ENCODE data around the gene RREB1.
"Not testable (repeated sequence)": the region's sequence is repeated elsewhere in the genome, so short reads cannot be mapped to it uniquely, and the experiment has no call there.

Gene RREB1

GRCh38 chr6:7264686-7265384 lies 157.1 kb downstream of the RREB1 start:
- DNase-seq (ENCODE audit: low read depth), result no peak

DNA sequence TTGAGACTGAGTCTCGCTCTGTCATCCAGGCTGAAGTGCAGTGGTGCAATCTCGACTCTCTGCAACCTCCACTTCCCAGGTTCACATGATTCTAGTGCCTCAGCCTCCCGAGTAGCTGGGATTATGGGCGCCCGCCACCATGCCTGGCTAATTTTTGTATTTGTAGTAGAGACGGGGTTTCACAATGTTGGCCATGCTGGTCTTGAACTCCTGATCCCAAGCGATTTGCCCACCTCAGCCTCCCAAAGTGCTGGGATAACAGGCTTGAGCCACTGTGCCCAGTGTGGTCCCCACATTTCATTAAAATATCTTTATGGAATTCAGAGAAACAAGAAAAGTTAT lies 157.6 kb downstream of the RREB1 start:
- DNase-seq (ENCODE audit: low read depth), result not testable (repeated sequence)

DNA sequence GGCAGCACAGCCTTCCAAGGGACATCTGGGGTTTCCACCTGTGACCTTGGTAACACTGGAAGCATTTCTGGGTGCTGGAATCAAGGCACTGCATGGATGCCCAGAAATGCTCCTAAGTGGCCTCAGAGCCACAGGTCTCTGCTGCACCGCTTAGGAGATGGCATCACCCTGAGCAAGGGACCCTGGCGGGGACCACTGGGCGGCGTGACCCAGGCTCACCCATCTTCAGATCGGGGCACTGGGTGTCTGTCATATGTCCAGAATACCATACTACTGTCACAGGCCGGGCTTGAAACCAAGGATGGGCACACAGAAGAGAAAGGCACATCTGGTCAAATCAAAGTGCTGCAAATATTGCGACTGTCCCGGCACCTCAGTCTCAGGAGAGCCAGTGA lies 159.3 kb downstream of the RREB1 start:
- no peak for DNase-seq (ENCODE audit: low read depth)

GRCh38 chr6:7267466-7268091 lies 159.8 kb downstream of the RREB1 start:
- no peak for DNase-seq (ENCODE audit: low read depth)

DNA sequence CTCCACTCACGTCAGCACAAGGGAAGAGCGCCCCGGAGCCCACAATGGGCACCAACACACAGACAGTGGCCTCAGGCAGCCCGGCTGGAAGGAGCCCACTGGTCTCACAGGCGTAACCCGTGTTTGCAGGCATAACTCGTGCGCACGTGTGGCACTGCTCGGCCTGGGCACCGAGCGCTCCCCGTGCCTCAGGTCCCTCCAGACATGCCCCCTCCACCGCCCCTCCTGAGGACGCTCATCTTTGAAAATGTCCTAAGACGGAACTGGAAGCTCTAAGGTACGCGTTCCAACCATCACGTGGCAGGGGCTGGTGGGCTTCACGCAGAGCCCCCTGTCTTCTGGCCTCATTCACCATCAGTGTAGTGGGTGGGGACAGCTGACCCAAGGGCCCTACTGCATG lies 160.6 kb downstream of the RREB1 start:
- DNase-seq (ENCODE audit: low read depth), result no peak

- no peak for DNase-seq (ENCODE audit: low read depth)
Observed at GRCh38 chr6:7268816-7269555, 161.2 kb downstream of the RREB1 start.

DNA sequence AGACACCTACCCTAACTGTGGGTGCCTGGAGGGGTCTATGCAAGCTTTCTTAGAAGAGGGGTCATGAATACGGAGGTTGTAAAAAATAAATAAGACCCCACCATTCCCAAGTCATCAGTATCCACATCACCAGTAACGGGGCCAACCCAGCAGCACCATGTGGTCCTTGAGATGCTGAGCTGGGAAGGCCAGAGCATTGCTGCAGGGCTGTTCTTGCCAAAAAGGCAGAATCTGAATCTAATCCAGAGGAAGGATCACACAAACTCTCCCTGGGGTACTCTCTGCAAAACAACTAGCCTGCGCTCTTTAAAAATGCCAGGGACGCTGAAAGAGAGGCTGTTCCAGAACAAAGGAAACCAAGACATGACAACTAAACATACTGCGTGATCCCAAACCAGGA lies 162.1 kb downstream of the RREB1 start:
- no peak for DNase-seq (ENCODE audit: low read depth)

GRCh38 chr6:7270320-7271204 lies 162.8 kb downstream of the RREB1 start:
- DNase-seq (ENCODE audit: low read depth), result no peak

DNA sequence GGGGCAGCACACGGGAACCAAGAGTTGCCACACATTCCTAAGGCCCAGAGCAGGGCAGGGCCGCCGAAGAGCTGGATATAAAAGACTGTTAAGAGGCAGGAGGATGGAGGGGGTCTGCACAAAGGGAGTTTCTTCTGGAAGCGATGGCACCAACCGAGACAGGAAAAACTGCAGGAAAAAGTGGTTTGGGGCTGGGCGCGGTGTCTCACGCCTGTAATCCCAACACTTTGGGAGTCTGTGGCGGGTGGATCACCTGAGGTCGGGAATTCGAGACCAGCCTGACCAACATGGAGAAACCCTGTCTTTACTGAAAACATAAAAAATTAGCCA lies 163.4 kb downstream of the RREB1 start:
- DNase-seq (ENCODE audit: low read depth), result no peak

DNA sequence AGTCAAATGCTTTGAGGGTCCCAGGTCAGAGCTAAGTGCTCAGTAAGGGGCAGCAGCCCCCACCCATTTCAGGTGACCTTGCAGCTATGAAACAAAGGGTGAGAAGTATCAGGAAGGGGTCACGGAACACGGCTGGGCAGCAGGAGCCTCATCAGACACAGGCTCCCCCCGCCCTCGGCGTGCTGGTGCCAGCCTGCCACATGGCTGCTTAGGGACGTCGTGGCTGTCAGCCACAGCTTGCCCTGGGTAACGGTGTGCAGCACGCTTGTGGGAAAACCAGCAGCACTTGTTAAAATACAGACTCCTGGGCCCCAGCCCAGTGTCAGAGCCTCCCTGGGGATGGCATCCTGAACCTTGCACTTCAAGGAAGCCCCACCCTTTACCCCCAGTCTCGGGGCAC lies 165.9 kb downstream of the RREB1 start:
- no peak for DNase-seq (ENCODE audit: low read depth)

DNA sequence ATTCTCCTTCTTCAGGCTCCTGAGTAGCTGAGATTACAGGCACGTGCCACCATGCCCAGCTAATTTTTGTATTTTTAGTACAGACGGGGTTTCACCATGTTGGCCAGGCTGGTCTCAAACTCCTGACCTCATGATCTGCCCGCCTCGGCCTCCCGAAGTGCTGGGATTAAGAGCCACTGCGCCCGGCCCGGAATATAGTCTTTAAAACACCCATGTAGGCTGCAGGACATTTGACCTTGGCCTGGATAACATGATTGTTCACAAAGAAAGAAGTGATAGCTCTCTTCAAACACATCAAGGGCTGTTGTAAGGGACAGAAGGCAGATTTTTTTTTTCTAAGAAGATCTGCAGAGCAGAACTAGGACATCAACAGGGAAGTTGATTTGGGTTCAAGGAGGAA lies 166.8 kb downstream of the RREB1 start:
- DNase-seq (ENCODE audit: low read depth), result not testable (repeated sequence)

GRCh38 chr6:7276199-7276524 lies 168.4 kb downstream of the RREB1 start:
- no peak for DNase-seq (ENCODE audit: low read depth)

DNA sequence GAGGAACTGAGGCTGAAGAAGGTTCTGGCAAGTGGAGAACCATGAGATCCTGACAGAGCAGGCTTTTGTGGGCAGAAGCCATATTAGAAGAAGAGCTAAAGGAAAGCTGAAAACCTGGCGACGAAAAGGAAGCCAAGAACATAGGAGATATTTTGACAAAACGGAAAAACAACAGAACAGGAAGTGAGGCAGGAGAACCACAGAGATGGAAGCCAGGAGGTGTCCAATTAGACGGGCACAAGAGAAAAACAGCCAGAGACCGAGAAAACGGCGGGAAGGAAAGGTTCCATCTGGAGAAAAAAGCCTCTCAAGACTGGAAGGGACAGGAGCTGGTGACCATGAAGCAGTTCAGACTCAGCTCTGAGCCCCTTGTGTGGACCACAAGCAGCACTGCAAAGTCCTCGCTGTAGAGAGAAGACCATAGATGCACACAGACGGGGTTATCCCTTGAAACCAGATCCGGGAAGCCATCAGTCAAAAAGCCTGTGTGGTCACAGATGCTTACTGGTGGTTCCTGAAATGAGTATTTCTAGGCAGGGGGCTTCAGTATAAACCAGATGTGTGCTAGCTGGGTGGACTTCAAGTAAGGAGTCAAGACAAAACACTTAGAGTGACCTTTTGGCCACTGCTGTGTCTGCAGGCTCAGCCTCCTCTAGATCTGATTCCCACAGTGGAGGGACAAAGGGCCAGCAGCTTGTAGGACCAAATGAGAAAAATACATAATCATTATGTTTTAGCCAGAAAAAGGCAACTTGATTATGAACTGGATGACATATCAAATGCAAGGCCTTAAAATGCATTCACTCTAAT lies 174.5 kb downstream of the RREB1 start:
- no peak for DNase-seq (ENCODE audit: low read depth)

- no peak for DNase-seq (ENCODE audit: low read depth)
Observed at GRCh38 chr6:7283676-7284075, 175.9 kb downstream of the RREB1 start.

DNA sequence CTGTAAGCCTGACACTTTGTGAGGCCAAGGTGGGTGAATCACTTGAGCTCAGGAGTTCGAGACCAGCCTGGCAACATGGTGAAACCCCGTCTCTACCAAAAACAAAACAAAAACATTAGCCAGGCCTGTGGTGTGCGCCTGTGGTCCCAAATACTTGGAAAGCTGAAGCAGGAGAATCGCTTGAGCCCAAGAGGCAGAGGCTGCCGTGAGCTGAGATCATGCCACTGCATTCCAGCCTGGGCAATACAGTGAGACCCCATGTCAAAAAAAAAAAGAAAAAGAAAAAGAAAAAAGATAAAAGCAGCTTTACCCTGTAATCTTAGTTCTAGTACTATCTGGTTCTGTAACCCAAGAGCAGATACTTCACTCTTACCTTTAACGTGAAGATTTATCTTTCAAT lies 177.7 kb downstream of the RREB1 start:
- no peak for DNase-seq (ENCODE audit: low read depth)

DNA sequence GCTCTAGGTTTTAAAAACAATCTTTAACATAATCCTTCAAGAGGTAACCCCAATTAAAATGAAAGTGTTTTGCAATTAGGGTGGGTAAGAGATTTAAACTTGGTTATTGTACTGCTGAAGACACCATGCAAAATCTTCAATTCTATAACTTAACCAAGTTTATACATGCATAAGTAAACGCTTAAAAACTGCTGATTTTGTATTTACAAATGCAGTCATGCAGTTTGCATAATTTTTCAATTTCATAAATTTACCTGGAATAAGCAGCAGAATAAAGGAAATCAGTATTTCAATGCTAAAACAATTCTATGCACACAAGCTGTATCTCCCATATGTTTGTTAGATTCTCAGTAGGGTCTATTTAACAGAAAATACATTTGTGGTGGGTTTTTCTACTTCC lies 182.3 kb downstream of the RREB1 start:
- DNase-seq (ENCODE audit: low read depth), result no peak

DNA sequence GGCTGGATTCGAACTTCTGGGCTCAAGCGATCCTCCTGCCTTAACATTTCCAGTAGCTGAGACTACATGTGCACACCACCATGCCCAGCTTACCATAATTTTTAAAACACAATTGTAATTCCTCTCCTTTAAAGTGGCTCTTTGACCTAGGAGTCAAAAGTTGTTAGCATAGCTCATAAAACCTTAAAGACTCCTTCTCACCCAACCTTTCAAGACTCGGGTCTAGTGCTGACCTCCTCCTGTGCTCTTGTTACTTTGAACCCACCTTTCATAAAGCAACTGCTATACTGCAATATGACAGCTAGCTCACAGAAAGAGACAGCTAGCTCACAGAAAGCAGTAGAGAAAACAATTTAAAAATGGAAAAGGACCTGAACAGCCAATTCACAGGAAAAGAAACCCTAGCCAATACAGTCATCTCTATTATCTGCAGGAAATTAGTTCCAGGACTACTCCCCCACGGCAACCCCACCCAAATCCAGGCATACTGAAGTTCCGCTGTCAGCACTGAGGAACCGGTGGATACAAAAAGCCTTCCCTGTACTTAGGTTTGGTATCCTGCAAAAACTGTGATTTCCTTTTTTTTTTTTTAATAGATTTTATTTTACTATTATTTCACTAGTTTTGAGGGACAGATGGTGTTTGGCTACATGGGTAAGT lies 185.0 kb downstream of the RREB1 start:
- no peak for DNase-seq (ENCODE audit: low read depth)

GRCh38 chr6:7295916-7296315 lies 188.2 kb downstream of the RREB1 start:
- no peak for DNase-seq (ENCODE audit: low read depth)

DNA sequence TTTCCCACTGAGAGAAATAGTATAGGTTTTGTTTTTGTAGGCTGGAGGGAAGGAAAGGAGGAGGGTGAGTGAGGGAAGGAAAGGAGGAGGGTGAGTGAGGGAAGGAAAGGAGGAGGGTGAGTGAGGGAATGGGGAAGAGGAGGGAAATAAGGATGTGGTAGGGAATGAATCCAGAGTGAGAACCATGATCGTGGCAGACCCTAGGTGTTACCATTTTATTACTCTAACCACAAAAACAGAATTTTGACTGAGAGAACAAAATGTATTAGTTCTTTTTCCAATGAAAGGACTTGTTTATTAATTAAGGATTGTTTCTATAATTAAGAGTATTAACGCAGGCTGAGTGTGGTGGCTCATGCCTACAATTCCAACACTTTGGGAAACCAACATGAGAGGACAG lies 188.8 kb downstream of the RREB1 start:
- DNase-seq (ENCODE audit: low read depth), result no peak

DNA sequence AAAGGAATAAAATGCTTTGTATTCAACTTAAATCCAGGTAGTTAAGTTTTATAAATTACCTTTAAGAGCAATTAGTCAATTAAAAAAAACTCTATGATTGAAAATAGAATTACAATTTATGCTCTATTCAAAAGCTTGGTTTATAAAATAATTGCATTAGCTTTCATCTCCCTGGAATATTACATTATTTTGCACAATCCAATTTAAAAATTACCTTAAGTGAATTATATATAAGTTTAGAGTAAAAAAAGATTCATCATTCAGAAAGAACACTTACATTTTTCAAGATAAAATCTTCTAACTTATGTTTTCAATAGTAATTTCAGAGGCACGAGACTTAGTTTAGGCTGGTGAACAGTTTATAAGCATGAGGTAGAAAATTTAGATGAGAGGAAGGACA lies 190.4 kb downstream of the RREB1 start:
- DNase-seq (ENCODE audit: low read depth), result no peak

GRCh38 chr6:7300926-7301325 lies 193.2 kb downstream of the RREB1 start:
- DNase-seq (ENCODE audit: low read depth), result no peak
